Stimulated activated CD4-positive, alpha-beta T cell treated with anti-CD3 and anti-CD28 coated beads, Interleukin-12 subunit alpha, Interleukin-12 subunit beta, amount 100 ng/mL, for 48 hours (primary cell): ENCODE measurements around the gene CCDC87.
"Not testable (repeated sequence)": the region's sequence is repeated elsewhere in the genome, so short reads cannot be mapped to it uniquely, and the experiment has no call there.

ENCODE experiments used
- DNase-seq, 3 donors: peaks; one replicate each; pipeline ENCODE4 v3.0.0-alpha.2; 2020; ENCODE audit warnings: low read depth in 2 of 3, low spot score in 1 of 3

Gene CCDC87

GRCh38 chr11:66616379-66617154, 23.7 kb upstream of the CCDC87 start, which contains the start of gene RBM14:
Gene RBM14 (plus strand): TSS chr11:66616630. CDS start chr11:66616721, 91 bp downstream.
- DNase-seq, result peak; percentile 96 to 98 (median 97)

- no peak for DNase-seq
These were observed 21.2 kb upstream of the CCDC87 start for GRCh38 chr11:66614073-66614472.

DNA sequence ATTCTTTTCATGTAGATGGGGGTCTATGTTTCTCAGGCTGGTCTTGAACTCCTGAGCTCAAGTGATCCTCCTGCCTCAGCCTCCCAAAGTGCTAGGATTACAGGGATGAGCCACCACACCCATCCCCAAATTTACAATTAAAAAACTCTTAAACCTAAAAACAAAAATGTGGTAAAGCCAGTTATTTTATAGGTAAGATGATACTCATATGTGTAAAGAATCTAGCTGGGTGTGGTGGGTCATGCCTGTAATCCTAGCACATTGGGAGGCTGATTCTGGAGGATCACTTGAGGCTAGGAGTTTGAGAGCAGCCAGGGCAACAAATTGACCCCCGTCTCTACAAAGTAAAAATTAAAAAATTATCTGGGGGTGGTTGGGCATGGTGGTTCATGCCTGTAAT, 19.6 kb upstream of the CCDC87 start:
- DNase-seq, result no peak

GRCh38 chr11:66609721-66610617, 17.1 kb upstream of the CCDC87 start:
- DNase-seq, result no peak

- no peak for DNase-seq
These were observed 14.4 kb upstream of the CCDC87 start for GRCh38 chr11:66607126-66607834.

DNA sequence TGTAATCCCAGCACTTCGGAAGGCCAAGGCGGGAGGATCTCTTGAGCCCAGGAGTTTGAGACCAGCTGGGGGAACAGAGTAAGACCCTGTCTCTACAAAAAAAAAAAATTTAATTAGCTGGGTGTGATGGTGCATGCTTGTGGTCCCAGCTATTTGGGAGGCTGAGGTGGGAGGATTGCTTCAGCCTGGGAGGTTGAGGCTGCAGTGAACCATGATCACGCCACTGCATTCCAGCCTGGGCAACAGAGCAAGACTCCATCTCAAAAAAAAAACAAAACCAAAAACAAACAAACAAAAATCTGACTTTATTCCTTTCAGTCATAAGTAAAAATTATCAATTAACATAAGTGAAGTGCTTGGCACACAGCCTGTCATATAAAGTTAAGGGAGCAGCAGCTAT, 13.7 kb upstream of the CCDC87 start:
- not testable (repeated sequence) for DNase-seq

- DNase-seq, result no peak
These were observed 11.3 kb upstream of the CCDC87 start for GRCh38 chr11:66604155-66604554.

DNA sequence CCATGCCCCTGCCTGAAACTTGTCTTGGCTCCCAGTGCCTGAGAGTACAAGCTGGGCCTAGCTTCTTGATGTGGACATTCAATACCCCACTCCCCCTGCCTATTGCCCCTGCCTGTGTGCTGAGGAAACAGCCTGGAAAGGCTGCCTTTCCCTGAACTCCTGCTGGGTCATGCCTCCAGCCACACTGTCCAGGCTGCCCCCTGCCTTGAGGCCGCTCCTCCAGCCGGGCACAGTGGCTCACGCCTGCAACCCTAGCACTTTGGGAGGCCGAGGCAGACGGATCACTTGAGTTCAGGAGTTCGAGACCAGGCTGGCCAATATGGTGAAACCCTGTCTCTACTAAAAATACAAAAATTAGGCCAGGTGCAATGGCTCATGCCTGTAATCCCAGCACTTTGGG, 10.2 kb upstream of the CCDC87 start:
- DNase-seq, result no peak

DNA sequence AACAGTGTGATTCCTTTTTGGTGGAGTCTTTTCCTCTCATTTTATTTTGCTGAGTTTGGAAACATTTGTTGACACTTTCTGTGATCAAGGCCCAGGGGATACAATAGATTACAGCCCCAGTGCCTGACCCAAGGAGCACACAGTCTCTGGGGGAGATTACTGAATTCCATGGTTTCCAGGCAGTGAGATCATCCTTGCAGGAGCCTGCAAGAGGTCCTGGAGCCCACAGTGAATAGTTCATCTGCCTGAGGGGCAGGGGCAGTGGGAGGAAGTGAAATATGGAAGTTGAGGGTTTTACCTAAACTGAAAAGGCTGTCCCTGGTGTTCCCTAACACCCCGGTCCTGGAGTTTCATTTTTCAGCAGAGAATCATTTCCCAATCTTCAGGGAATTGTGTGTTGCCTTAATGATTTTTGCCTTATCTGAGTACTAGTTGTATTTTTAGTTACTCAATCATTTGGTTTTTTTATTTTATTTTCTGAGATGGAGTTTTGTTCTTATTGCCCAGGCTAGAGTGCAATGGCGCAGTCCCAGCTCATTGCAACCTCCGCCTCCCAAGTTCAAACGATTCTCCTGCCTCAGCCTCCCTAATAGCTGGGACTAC, 7.9 kb upstream of the CCDC87 start:
- DNase-seq, result no peak

GRCh38 chr11:66600219-66600618, 7.4 kb upstream of the CCDC87 start:
- DNase-seq, result no peak

DNA sequence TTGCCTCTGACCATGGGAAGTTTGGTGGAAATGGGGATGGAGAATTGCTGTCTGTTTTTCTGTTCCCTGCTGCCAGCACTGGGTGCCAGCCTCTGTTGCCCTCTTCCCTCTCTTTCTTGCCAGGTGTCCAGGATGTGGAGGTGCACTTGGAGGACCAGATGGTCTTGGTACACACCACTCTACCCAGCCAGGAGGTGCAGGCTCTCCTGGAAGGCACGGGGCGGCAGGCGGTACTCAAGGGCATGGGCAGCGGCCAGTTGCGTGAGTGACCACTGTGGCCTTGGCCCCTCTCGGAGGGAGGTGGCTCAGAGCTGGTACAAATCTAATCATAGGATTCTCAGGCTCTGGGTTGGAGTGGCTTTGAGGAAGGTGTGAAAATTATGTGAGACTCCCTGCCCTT, 6.1 kb upstream of the CCDC87 start:
- no peak for DNase-seq

- DNase-seq, result no peak
These were observed 2.5 kb upstream of the CCDC87 start for GRCh38 chr11:66595245-66595904.

DNA sequence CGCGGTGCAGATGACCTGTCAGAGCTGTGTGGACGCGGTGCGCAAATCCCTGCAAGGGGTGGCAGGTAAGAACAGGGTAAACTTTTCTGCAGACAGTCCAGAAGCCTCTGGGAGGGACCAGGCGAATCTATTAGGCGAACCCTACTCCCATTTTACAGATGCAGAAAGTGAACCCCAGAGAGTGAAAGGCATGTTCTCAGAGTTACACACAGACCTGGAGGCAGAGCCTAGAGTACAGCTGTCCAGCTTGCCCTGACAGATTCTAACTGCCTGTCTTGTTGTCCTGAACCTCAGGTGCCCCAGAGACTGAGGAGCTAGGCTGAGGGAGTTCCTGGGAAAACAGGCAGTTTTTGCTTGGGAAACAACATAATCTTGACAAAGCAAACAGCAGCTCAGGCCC, 787 bp upstream of the CCDC87 start:
- DNase-seq, result no peak

DNA sequence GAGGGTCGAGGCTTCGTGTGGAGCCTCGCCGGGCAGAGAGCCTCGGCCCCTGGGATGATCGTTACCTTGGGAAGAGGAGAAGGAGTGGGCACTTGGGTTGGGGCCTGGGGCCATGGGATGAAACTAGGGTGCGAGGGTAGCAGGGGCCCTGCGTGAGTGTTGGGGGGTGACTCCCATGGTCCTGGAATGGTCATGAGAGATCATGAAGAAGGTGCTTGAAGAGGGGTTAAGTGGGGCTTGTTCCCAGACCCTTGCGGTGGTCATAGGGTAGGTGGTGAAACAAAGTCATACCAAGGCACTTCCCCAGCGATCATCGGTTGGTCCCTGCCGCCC, 406 bp upstream of the CCDC87 start:
- DNase-seq, result no peak

DNA sequence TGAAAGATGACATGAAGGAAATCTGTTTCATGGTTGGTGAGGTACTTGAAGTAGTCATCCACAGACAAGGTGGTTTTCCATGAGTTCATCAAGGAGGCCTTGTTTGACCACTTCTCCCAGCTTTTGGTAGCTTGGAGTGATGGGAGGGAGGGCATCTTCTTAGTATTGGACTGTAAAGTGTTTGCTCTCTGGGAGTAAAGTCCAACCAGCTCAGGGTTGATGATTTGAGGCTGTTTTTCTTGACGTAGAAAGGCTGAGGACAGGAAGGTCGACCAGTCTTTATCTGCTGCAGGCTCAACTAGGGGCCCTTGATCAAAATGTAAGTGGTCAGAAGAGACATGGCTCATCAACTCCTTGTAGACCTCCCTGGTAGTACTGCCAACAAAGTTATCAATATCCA, 1.7 kb downstream of the CCDC87 start:
- no peak for DNase-seq

DNA sequence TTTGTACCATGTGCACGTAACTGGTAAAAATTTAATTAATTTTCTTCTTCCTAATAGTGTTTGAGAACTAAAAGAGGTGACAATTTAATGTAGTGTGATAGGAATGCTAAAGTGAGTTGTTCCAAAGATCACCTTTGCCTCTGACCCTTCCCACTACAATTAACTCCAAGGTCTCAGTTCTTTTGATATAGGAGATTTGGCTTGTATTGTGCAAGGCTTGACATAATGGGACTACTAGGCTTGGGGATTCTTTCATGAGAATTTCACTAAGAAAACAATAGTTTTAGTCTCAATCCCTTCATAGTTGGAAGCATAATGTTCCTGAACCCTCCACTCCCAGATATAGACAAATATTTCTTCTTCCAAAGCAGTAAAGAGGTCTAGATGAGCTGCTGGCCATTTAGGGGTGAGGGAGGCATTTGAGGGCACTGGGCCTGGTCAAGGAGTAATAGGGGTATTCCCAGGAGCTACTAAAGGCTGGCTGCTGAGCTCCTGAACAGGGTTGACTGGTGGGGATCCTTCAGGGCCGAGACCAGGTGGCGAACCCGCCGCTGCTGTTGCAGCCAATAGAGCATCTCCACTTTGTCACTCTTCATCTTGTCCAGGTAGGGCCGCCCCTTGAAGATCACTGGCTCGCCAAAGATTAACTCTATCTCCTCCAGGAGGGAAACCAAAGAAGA, 2.7 kb downstream of the CCDC87 start:
- DNase-seq, result no peak

GRCh38 chr11:66589315-66589714, 3.5 kb downstream of the CCDC87 start:
- not testable (repeated sequence) for DNase-seq

- no peak for DNase-seq
These were observed 6.7 kb downstream of the CCDC87 start for GRCh38 chr11:66586136-66586535.

GRCh38 chr11:66585447-66585846, 7.4 kb downstream of the CCDC87 start:
- not testable (repeated sequence) for DNase-seq

DNA sequence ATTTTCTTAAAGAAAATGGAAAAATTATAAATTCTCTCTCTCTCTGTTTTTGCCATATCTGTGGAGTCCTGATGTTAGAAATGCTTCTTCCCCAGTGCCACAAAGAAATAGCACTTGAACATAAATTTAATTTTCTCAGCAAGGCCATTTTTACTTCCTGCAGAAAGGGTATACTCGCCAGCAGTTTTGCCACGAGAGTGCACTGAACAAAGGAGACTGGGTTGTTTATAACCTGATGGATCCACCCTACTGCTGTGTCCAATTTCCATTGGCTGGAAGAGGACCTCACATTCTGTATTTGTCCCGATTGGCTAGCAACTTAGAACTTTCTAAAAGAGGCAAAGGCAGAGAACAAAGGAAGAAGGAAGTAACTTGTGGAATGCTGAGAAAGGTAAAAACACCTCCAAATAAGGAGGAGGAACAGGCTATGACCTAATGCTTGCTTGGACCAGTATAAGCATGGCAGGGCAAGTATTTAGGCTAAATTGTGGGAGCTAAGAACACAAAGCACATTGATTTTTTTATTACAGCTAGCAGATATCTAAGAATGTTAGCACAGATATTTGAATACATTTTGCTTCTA, 10.2 kb downstream of the CCDC87 start:
- not testable (repeated sequence) for DNase-seq
